ENCODE data around the gene SND1.

The SND1 gene

DNA sequence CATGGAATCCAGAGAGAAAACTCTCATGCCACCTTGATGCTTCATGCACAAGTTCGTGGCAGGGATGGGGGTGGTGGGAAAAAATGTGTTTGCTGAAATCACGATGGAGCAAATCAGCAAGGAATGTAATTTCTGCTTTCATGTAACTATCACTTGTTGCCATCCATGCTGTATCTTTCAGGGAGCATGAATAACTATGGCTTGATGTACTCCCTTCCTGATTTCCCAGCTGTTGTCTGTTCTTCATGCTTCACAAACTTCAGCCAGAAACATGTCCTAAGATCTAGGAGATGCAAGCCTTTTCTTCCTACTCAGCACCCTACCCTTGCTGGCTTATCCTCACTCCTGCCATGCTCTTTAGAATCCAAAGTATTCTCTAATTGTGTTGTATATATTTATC, 315.3 kb downstream of the SND1 start:
- CTCF ChIA-PET: interaction anchor here (1.1 to 1.7 kb wide), 2 partner anchors 9 to 32 kb away, joined by 3 read pairs; no protein-coding TSS in a partner anchor
- no peak for TF ChIP-seq CTCF (IDR thresholded peaks at IDR 0.05; ENCODE audit: control extremely low read depth, extremely low read depth, low read depth, missing control alignments)
- POLR2A ChIA-PET: no interaction called here
- DNase-seq (ENCODE audit: extremely low spot score): no peak

- no peak for DNase-seq (ENCODE audit: extremely low spot score)
- POLR2A ChIA-PET: no interaction called here
- CTCF ChIA-PET: interaction anchor here (1.7 kb wide), 1 partner anchor 31 kb away, joined by 3 read pairs; no protein-coding TSS in a partner anchor
- TF ChIP-seq CTCF (IDR thresholded peaks at IDR 0.05; ENCODE audit: control extremely low read depth, extremely low read depth, low read depth, missing control alignments): no peak
Observed at GRCh38 chr7:127968547-127968946, 316.6 kb downstream of the SND1 start.

GRCh38 chr7:127973832-127974231, 321.8 kb downstream of the SND1 start:
- POLR2A ChIA-PET: no interaction called here
- no peak for DNase-seq (ENCODE audit: extremely low spot score)
- CTCF ChIA-PET: interaction anchor here (1.1 to 1.9 kb wide), 6 partner anchors 8 to 181 kb away, joined by 3 to 6 read pairs (median 4); no protein-coding TSS in a partner anchor
- no peak for TF ChIP-seq CTCF (IDR thresholded peaks at IDR 0.05; ENCODE audit: control extremely low read depth, extremely low read depth, low read depth, missing control alignments)

DNA sequence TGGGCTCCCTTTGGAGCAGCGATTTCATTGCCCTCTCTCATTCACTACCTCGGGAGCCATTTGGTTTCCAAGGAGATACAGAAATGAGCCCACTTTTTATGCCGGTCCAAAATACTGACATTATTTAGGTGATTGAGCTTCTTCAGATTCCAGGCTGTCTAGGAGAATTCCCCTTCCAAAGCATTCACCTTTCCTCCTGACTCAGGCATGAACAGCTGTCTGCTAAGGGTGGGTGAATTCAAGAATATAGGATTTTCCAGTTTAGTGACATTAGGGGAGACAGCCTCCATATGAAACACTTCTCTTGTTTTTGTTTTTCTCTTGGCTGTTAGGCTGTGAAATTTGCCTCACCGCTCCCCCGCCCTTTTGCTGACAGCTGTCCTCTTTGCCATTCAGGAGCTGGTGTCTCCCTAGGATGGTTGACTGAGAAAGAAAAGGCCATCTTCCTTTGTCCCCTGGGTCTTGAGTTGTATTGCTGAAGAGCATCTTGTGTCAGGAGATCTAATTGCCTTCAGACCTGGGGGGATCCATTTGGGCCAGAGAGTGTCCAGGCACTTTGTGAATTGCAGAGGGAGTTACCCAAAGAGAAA, 322.5 kb downstream of the SND1 start:
- CTCF ChIA-PET: interaction anchor here (1.1 to 1.9 kb wide), 5 partner anchors 7 to 182 kb away, joined by 3 to 6 read pairs (median 4); no protein-coding TSS in a partner anchor
- DNase-seq (ENCODE audit: extremely low spot score): no peak
- TF ChIP-seq CTCF (IDR thresholded peaks at IDR 0.05; ENCODE audit: control extremely low read depth, extremely low read depth, low read depth, missing control alignments): no peak
- POLR2A ChIA-PET: no interaction called here

DNA sequence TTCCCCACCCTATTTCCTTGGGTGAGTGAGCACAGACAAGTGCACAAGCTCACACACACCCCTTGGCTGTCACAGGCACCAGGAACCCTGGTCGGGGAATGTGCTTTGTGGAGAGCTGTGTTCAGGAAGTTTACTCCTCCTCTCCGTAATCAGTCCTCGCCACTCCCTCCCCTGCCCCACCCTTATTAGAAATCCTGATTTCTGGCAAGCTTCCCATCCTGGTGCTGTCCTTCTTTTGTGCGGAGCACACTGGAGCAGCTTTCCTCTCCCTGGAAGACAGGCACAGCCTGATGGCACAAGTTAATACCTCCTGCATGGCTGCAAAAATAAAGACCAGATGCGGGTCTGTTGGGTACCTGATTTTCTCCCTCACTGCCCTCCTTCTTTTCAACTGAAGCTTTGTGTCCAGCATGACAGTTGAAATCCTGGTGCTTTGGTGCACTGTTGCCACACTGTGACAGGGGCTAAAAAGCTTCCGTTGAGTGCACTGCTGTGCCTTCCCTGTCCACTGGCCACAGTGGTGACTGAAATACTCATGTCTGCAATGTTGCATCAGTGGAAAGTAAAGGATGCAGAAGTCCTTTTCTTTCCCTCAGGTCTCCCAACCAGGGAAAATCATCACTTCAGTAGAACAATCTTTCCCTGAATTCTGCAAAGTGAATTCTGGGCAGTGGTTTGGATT, 324.2 kb downstream of the SND1 start:
- no peak for DNase-seq (ENCODE audit: extremely low spot score)
- no peak for TF ChIP-seq CTCF (IDR thresholded peaks at IDR 0.05; ENCODE audit: control extremely low read depth, extremely low read depth, low read depth, missing control alignments)
- CTCF ChIA-PET: interaction anchor here (1.6 kb wide), 1 partner anchor 9 kb away, joined by 4 read pairs; no protein-coding TSS in a partner anchor
- POLR2A ChIA-PET: no interaction called here

DNA sequence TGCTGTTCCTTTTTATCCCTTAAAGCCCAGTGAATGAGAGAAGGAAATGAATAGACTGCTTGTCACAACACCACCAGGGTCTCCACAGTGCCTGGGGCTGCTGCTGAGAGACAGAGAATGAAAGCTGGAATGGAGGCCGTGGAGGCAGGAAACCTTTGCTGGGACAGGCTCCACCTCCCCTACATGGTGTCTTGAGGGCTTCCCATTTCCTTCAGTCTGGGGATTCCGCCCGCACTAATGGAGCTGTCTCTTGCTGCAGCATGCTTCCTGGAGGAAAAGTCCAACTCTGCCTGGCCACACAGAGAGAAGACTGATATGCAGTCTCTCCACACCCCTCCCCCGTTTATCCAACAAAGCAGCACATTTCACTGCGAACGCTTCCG, 324.7 kb downstream of the SND1 start:
- DNase-seq (ENCODE audit: extremely low spot score): no peak
- TF ChIP-seq CTCF (IDR thresholded peaks at IDR 0.05; ENCODE audit: control extremely low read depth, extremely low read depth, low read depth, missing control alignments): no peak
- POLR2A ChIA-PET: no interaction called here
- CTCF ChIA-PET: interaction anchor here (1.6 kb wide), 1 partner anchor 9 kb away, joined by 4 read pairs; no protein-coding TSS in a partner anchor
